K562 (cell line): ENCODE results near the gene SLC29A2. TPM values are rescaled to one million over a fixed set of nuclear protein-coding genes. Genes with fewer than 3 reads are reported as not detected.

ENCODE experiments used
- ATAC-seq: fragments of 200-7000 bp; cut with Tn5 transposase; 3 replicates; pipeline ENCODE4 v1.9.1; 2020; ENCODE audit warnings: moderate library complexity
- BruUV-seq: library from RNA; stranded (reverse); fragments of 400-500 nt; replicated peaks from 2 replicates; lab custom pipeline; 2021; lab: Mats Ljungman, UMichigan
- CTCF ChIA-PET: fragments of 300-600 bp; formaldehyde crosslinking; extraction: SDS; loops from one replicate; lab custom pipeline; 2021; ENCODE audit warnings: low intra/inter-chr PET ratio; lab: Yijun Ruan, JAX
- POLR2A ChIA-PET: fragments of 300-600, 350-650 bp; sonication (Branson Sonifier 250); formaldehyde crosslinking; extraction: SDS; loops from one replicate; lab custom pipeline; 2021; ENCODE audit warnings: antibody characterized with exemption, inconsistent platforms; lab: Yijun Ruan, JAX
- DNase-seq, 4 experiments: peaks; one replicate each; pipeline versions ENCODE4 v3.0.0 to v3.0.0-alpha.2; 2011 to 2018; ENCODE audit warnings: low spot score in 3 of 4, mixed read lengths in 3 of 4; ENCODE audit errors: extremely low read depth in 1 of 4
- FAIRE-seq: peaks from 2 replicates; lab custom pipeline; 2011; peaks lifted over from hg19 to GRCh38; lab: Jason Lieb, UNC
- H2AFZ ChIP-seq: 2 replicates; pipeline ENCODE4 v1.6.0; 2011; ENCODE audit warnings: low read depth, low read length, control low read depth, inconsistent platforms
- H3K27ac ChIP-seq: fragments of 200-600 bp; 3 replicates; pipeline ENCODE4 v1.8.0; 2011; ENCODE audit warnings: low read depth, mild to moderate bottlenecking, control low read depth, inconsistent platforms, low read length, moderate library complexity, mixed read lengths; ENCODE audit errors: extremely low read depth
- H3K27me3 ChIP-seq, 2 experiments: fragments of 300-600 bp in 1 of 2; 2 replicates in 1 of 2; 3 replicates in 1 of 2; pipeline versions ENCODE4 v1.6.0 to v1.8.0; 2011; ENCODE audit warnings: inconsistent platforms in 2 of 2, low read length in 2 of 2, mild to moderate bottlenecking in 1 of 2, mixed read lengths in 1 of 2, moderate library complexity in 1 of 2; ENCODE audit not compliant: control insufficient read depth in 2 of 2, insufficient read depth in 2 of 2
- H3K36me3 ChIP-seq: fragments of 300-600 bp; 3 replicates; pipeline ENCODE4 v1.8.0; 2011; ENCODE audit warnings: mild to moderate bottlenecking, low read length, inconsistent platforms; ENCODE audit not compliant: control insufficient read depth, insufficient read depth
- H3K4me1 ChIP-seq, 2 experiments: fragments of 200-600 bp in 1 of 2; replicated peaks in 1 of 2; 2 replicates in 1 of 2; 3 replicates in 1 of 2; pipeline versions ENCODE4 v1.5.1 to v1.8.0; 2011; ENCODE audit warnings: inconsistent platforms in 2 of 2, low read length in 2 of 2, mild to moderate bottlenecking in 1 of 2, mixed read lengths in 1 of 2, moderate library complexity in 1 of 2; ENCODE audit not compliant: control insufficient read depth in 2 of 2, insufficient read depth in 2 of 2
- H3K4me2 ChIP-seq: 2 replicates; pipeline ENCODE4 v1.6.1; 2011; ENCODE audit warnings: low read length, control low read depth, inconsistent platforms, mixed read lengths; ENCODE audit not compliant: insufficient read depth
- H3K4me3 ChIP-seq: fragments of 200-600 bp; sonication (generic), shearing (Covaris generic); 2 replicates; pipeline ENCODE4 v1.5.1; 2016; ENCODE audit warnings: control low read depth, inconsistent platforms
- H3K79me2 ChIP-seq: fragments of 200-600 bp; 3 replicates; pipeline ENCODE4 v1.8.0; 2011; ENCODE audit warnings: low read length, inconsistent platforms; ENCODE audit not compliant: control insufficient read depth, insufficient read depth
- H3K9ac ChIP-seq, 2 experiments: 2 replicates each; pipeline versions ENCODE4 v1.6.0 to v1.6.1; 2011; ENCODE audit warnings: low read depth in 2 of 2, low read length in 2 of 2, control low read depth in 1 of 2, inconsistent platforms in 1 of 2, mild to moderate bottlenecking in 1 of 2, mixed read lengths in 1 of 2; ENCODE audit not compliant: insufficient read depth in 1 of 2
- H3K9me1 ChIP-seq: one replicate; pipeline ENCODE4 v1.6.0; 2011; ENCODE audit warnings: inconsistent platforms, mild to moderate bottlenecking, low read length, moderate library complexity; ENCODE audit not compliant: control insufficient read depth, insufficient read depth
- H3K9me3 ChIP-seq: replicated peaks from 2 replicates; pipeline ENCODE4 v1.5.1; 2011; ENCODE audit warnings: low read depth, low read length, inconsistent platforms; ENCODE audit not compliant: control insufficient read depth, insufficient read depth
- H4K20me1 ChIP-seq: replicated peaks from 2 replicates; pipeline ENCODE4 v1.6.1; 2011; ENCODE audit warnings: low read length, inconsistent platforms, mixed read lengths; ENCODE audit not compliant: control insufficient read depth, insufficient read depth
- CREBBP ChIP-seq: IDR thresholded peaks from one replicate; pipeline ENCODE4 v1.6.1; 2012; ENCODE audit warnings: low read depth, mild to moderate bottlenecking, control low read depth, inconsistent platforms, low read length
- CTCF ChIP-seq, 3 experiments: IDR thresholded peaks in 2 of 3; conservative IDR thresholded peaks in 1 of 3; 2 replicates each; pipeline ENCODE4 v1.5.1; 2011 to 2012; ENCODE audit warnings: low read length in 3 of 3, mild to moderate bottlenecking in 3 of 3, control low read depth in 2 of 3, improper control_type of control experiment in 1 of 3, inconsistent platforms in 1 of 3, low read depth in 1 of 3, mixed read lengths in 1 of 3, moderate library complexity in 1 of 3; ENCODE audit not compliant: insufficient read depth in 2 of 3
- EGR1 ChIP-seq: fragments of 450-650 bp; conservative IDR thresholded peaks from 2 replicates; pipeline ENCODE4 v1.6.1; 2017; ENCODE audit warnings: mild to moderate bottlenecking
- KLF16 ChIP-seq: IDR thresholded peaks from 2 replicates; pipeline ENCODE4 v1.6.1; 2016; ENCODE audit warnings: antibody characterized with exemption
- LARP7 ChIP-seq: fragments of 450-650 bp; IDR thresholded peaks from 2 replicates; pipeline ENCODE4 v1.6.1; 2016
- NEUROD1 ChIP-seq: fragments of 150-350 bp; IDR thresholded peaks from 2 replicates; pipeline ENCODE4 v1.6.1; 2014; ENCODE audit warnings: borderline replicate concordance, low read length, low read depth; ENCODE audit not compliant: partially characterized antibody
- RAD21 ChIP-seq, 2 experiments: fragments of 250-450 bp in 1 of 2; fragments of 450-650 bp in 1 of 2; sonication (Bioruptor Pico) in 1 of 2; formaldehyde crosslinking in 1 of 2; IDR thresholded peaks in 1 of 2; conservative IDR thresholded peaks in 1 of 2; 2 replicates each; pipeline versions ENCODE4 v1.4.0 to v1.8.0; 2020 to 2022; ENCODE audit warnings: mild to moderate bottlenecking in 2 of 2, moderate library complexity in 1 of 2
- SAP30 ChIP-seq: fragments of 200-600 bp; sonication (generic); IDR thresholded peaks from 2 replicates; pipeline ENCODE4 v1.6.1; 2012; ENCODE audit warnings: borderline replicate concordance, low read depth, mild to moderate bottlenecking, moderate library complexity, low read length, control low read depth, inconsistent platforms; ENCODE audit not compliant: insufficient read depth, poor library complexity, severe bottlenecking
- ZNF12 ChIP-seq: sonication (generic); formaldehyde crosslinking; IDR thresholded peaks from 2 replicates; pipeline ENCODE4 v1.4.0; 2020; ENCODE audit warnings: mild to moderate bottlenecking, missing genetic modification reagents
- WGBS: fragments of 100-300 bp; shearing (Covaris generic); methylation state at CpG from one replicate; pipeline ENCODE4 v1.1.6; 2016; ENCODE audit warnings: low coverage, mixed read lengths; ENCODE audit not compliant: insufficient coverage; ENCODE audit errors: missing lambda C conversion rate; 5-methylcytosine and 5-hydroxymethylcytosine counted together
- in situ Hi-C: fragments of 300-500 bp; cut with MboI; formaldehyde crosslinking; loops from 4 replicates; pipeline ENCODE4 v1.15.0; 2018; ENCODE audit warnings: inconsistent platforms, mixed read lengths
- intact Hi-C: fragments of 100-400 bp; cut with micrococcal nuclease; formaldehyde crosslinking; loops from 2 replicates; pipeline ENCODE4 v1.14.2; 2022
- polyA plus RNA-seq, 8 experiments: library from polyadenylated mRNA; depleted of rRNA in 4 of 8; stranded (reverse) in 5 of 8; unstranded in 3 of 8; fragments of >200 nt; fragmentation: Nextera tagmentation in 2 of 8; fragmentation: Illumina TruSeq in 1 of 8; extraction: Ambion mirVana in 2 of 8; extraction: Trizol in 1 of 8; gene quantifications; 2 replicates each; pipeline versions ENCODE4 v1.2.1 to v1.2.3, GENCODE V29; 2011 to 2014; ENCODE audit warnings: inconsistent platforms in 1 of 8, missing spikeins in 1 of 8
- total RNA-seq, 7 experiments: library from RNA; depleted of rRNA in 6 of 7; stranded (reverse); fragments of >200 nt in 6 of 7; fragmentation: Illumina TruSeq in 2 of 7; extraction: Trizol in 2 of 7; gene quantifications; 2 replicates each; pipeline versions ENCODE4 v1.2.1 to v1.2.3, GENCODE V29; 2011 to 2021; ENCODE audit warnings: low replicate concordance in 1 of 7

Gene SLC29A2
- total and polyA plus RNA-seq, 9 of the 15 experiments (the other 6 are each of a cell fraction or from before 2014, with no cell fraction given), result 2.4 to 48.6 (median 14.2) TPM

DNA sequence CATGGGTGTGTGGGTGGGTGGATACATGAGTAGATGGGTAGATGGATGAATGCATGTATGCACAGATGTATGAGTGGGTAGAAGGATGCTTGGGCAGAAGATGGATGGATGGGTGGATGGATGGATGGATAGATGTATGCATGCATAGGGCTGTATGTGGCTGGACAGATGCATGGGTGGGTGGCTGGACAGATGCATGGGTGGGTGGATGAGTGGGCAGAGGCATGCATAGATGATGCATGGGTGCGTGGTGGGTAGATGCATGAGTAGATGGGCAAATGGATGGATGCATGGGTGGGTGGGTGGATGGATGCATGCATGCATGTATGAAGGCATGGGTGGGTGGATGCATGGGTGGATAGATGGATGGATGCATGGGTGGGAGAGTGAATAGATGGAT lies 47.9 kb downstream of the SLC29A2 start:
- TF ChIP-seq SAP30 (no peak), CREBBP (no peak), KLF16 (no peak), EGR1 (peak; percentile 24; the same call in 1 of the 2 replicates), LARP7 (no peak), NEUROD1 (no peak), ZNF12 (CRISPR knock-in tag) (no peak), RAD21 (CRISPR knock-in tag; conservative IDR thresholded peaks at IDR 0.05 in 1 of 2, IDR thresholded peaks at IDR 0.05 in 1 of 2) (no peak), CTCF (IDR thresholded peaks at IDR 0.05 in 2 of 3, conservative IDR thresholded peaks at IDR 0.05 in 1 of 3; ENCODE audit: insufficient read depth in 2 of 3, low read depth in 1 of 3, low read length in 3 of 3) (no peak)
- Histone ChIP-seq H3K4me3 (no peak overlapping the region), H3K9ac (no peak overlapping the region), H3K9me3 (no peaks in the 10 kb centered on the region), H3K4me2 (no peak overlapping the region), H2AFZ (no peak overlapping the region), H3K36me3 (no peaks in the 10 kb centered on the region), H3K27ac (no peak overlapping the region), H4K20me1 (no peaks in the 10 kb centered on the region), H3K79me2 (no peaks in the 10 kb centered on the region), H3K27me3 (no peaks in the 10 kb centered on the region), H3K9me1 (peaks cover 4% of the 10 kb centered on the region), H3K4me1 (peaks cover 11 to 48% of the 10 kb centered on the region in 2 experiments; a peak in 4 of 5 replicates)
- in situ Hi-C loops, result no loop called here
- FAIRE-seq (no peak), DNase-seq (no peak), ATAC-seq (no peak)
- WGBS, result 25% methylated on average over 1 of the region's 1 CpG
- intact Hi-C loops, result no loop called here
- BruUV-seq, result no TSS peak
- CTCF ChIA-PET, result no interaction called here
- POLR2A ChIA-PET, result interaction anchor here (0.7 kb wide), 1 partner anchor 19 kb away, joined by 3 read pairs; no protein-coding TSS in a partner anchor
